Activated T-cell treated with anti-CD3 and anti-CD28 coated beads for 48 hours (primary cell): Measurements from ENCODE around the gene SELE.

Source experiments
- DNase-seq: peaks from one replicate; pipeline ENCODE4 v3.0.0-alpha.2; 2020; ENCODE audit warnings: low read depth

SELE gene, protein sequence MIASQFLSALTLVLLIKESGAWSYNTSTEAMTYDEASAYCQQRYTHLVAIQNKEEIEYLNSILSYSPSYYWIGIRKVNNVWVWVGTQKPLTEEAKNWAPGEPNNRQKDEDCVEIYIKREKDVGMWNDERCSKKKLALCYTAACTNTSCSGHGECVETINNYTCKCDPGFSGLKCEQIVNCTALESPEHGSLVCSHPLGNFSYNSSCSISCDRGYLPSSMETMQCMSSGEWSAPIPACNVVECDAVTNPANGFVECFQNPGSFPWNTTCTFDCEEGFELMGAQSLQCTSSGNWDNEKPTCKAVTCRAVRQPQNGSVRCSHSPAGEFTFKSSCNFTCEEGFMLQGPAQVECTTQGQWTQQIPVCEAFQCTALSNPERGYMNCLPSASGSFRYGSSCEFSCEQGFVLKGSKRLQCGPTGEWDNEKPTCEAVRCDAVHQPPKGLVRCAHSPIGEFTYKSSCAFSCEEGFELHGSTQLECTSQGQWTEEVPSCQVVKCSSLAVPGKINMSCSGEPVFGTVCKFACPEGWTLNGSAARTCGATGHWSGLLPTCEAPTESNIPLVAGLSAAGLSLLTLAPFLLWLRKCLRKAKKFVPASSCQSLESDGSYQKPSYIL

DNA sequence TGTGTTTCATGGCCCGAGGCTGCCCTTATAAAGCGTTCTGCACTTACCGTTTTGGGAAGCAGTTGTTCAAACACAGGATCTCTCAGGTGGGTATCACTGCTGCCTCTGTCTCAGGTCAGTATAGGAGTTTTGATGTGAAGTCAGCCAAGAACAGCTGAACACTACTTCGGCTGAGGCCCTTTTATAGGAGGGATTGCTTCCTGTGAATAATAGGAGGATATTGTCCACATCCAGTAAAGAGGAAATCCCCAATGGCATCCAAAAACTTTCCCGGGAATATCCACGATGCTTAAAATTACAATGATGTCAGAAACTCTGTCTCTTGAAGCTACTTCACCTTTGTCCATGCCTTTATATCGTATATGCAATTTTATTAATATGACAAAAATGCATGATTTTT, at the start of gene SELE:
TSS of gene SELE (minus strand) at position 156 of the 400 bp plus-strand sequence. CDS start 467 bp downstream, outside the sequence.
- no peak for DNase-seq

DNA sequence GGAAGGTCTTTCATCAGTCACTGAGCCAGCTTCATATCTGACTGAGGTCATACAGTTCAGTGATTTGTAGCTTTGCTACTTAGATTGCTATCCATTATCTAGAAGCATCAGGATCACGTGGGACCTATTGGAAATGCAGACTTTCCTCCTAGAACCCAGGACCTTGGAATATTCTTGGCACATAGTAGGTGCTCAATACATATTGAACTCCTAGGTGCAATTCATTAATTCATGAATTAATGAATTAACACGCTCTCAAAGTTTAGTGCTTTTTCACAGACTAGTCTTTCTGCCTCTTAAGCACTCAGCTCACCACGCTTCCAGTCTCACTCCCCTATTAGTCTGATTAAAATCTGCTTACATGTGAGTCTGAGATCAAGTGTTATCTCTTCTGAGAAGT, 48.7 kb upstream of the SELE start:
- no peak for DNase-seq

DNA sequence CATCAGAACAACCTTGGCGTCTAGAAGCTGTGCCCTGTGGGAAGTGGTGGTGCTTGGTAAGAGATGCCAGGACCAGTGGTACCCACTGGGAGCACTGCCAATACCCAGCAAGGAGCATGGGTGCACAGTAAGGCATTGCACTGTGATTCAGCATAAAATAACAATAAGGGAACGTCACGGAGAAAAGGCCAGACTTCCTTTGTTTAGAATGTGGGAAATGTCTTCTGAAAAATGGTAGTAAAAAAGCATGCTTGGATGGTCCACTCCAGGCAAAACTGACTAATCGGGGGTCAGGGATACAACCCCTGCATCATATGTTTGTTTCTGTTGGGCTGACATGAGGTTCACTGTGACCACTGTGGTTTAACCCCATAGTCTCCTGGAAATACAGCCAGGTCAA, 46.1 kb upstream of the SELE start:
- no peak for DNase-seq

DNA sequence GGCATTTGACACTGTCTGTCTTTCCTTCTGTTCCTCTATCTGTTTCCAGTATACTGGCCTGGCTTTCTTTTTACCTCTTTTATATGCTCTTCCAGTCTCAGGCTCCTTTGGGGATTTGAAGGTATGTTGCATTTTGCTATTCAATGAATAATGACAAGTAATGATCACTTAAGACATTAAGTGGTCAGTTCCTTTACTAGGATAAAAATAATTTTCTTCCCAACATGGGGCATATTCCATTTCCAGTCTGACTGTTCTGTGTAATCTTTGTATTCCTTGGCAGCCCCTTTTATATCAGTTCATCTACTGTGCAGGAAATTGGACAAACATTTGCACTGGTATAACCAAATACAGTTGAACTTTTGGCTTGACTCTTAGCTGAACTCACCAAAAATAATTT, 45.3 kb upstream of the SELE start:
- no peak for DNase-seq

DNA sequence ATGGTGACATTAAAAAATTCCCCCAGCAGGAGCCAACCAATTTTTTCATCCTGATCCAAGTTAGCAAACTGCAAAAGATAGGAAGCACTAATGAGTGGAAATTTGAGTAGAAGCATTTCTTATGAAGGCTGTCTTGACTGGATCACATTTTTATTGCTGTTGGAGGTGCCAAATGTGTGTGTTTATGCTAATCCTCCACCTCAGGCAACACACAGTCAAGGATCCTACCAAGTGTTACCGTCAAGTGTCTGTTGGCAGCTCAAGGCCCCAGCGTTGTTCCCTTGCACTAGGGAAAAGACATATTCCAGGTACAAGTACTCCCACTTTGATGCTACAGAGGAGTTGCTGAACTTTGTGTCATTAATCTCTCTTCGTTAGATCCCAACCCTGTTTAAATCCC, 42.6 kb upstream of the SELE start:
- DNase-seq = no peak

DNA sequence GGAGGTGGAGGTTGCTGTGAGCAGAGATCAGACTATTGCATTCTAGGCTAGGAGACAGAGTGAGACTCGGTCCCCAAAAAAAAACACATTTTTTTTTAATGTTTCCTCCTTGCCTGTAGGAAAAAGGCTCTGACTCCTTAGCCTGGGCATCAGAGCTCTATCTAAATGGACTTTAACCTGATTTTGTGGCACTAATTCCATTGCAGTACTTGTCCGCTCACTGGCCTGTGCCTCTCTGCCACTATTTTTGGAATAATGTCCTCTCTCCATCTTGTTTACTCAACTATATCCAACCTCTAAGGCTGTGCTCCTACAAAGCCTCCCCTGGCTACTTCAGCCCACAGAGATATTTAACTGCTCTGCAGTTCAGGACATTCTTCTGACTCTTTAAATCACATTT, 34.3 kb upstream of the SELE start:
- no peak for DNase-seq

DNA sequence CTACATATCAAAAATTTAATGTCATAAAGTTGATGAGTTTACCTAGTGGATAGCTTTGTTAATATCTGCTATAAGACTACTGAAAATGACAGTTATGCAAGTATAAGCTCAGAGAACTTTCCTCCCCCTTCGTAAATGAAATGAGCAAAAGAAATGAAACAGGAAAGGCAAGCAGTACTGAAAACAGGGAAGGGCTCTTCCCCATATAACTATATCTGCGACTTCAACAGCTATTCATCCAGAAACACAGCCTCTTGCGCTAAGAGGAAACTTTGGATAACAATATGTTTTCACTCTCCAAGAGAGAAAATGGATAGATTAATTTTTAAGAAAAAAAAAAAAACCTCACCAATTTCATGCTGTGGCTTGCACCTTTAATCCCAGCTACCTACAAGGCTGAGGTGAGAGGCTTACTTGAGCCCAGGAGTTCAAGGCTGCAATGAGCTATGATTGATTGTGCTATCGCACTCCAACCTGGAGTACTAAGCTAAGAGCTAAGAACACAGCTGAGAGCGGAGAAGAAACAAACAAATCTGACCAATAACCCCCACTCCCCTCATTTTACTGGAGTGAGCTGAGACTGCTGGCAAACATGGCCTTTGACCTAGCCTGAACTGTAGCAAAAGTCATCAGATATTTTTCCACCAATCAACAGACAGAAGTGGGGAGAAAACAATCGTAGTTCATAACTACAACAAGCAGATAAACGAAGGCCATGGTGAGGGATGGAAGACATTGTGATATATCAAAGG, 31.9 kb upstream of the SELE start:
- no peak for DNase-seq

DNA sequence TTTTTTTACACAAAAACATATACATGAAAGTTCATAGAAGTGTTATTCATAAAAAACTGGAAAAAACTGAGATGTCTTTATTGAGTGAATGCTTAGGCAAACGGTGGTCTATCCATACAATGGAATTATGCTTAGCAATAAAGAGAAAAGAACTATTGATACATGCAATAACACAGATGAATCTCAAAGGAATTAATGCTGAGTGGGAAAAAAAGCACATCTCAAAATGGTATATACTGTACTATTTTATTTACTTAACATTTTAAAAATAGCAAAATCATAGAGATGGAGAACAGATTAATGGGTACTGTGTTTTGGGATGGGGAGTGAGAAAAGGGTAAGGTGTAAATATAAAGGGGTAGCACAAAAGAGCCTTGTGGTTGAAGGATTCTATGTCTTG, 31.0 kb upstream of the SELE start:
- no peak for DNase-seq

DNA sequence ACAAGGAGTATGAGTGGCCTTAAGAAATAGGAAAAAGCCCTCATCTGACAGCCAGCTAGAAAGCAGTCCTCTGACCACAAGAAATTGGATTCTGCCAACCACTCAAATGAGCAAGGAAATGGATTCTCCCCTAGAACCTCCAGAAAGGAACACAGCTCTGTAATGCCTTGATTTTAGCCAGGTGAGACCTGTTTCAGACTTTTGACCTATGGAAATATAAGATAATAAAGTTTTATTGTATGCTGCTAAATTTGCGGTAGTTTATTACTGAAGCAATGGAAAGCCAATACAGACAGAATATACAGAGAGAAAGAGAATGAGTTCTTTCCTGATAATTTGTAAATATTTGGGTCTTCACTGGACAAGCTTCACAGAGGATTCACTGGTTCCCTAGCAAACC, 28.8 kb upstream of the SELE start:
- no peak for DNase-seq

DNA sequence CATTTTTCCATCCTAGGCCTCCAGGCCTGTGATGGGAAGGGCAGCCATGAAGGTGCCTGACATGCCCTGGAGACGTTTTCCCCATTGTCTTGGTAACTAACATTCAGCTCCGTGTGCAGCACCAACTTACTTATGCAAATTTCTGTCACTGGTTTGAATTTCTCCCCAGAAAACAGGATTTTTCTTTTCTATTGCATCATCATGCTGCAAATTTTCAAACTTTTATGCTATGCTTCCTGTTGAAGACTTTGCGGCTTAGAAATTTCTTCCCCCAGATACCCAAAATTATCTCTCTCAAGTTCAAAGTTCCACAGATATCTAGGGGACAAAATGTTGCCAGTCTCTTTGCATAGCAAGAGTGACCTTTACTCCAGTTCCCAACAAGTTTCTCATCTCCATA, 25.2 kb upstream of the SELE start:
- DNase-seq = no peak

DNA sequence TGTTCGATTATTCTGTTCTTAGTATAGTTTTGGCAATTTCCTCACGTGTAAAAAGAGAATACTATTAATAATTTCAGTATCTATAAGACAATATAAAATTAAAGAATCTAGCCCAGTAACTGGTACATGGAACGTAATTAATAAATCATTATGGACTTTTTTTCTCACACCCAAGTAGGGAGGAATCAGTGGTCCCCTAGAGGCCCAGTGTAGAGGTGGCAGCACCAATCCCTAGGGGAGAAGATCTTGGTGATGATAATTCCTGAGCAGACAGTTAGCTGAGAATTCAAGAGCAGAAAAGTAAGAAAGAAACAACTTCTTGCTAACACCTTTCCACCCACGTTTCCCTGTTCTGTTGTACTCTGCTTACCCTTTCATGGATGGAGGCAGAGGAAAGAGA, 19.7 kb upstream of the SELE start:
- DNase-seq = no peak

DNA sequence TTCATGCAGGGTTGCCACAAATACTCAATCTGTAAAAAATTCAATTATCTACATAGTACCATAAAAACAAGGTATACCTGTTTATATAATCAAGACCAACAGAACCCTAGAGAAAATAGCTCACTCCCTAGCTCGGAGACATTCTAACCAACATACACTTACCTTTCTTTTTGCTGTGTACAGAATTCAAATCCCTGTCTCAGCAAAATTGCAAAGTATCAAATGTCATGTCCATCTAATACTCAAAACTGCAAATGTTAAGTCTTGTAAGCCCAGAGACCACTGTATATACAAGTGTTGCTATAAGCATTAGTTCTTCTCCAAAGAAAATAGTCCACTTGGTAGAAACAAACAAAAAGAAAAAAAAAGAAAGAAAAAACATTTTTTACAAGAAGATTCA, 16.2 kb upstream of the SELE start:
- DNase-seq = no peak

DNA sequence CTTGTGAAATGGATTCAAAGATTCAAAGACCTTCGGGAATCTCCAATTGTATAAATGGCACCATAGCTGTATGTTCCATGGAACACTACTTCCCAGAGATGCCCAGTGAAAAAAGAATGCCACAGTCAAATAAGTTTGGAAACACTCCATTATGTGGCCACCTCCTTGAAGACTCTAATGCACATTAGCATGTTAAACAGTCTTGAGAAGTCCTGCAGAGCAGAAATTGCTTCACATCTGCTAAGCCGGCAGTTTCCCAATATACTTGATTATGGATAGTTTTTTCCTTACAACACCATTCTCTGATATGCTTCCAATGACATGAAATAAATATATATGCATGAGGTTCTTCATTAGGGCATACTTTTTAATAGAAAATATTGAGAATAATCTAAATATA, 12.7 kb upstream of the SELE start:
- DNase-seq = no peak

DNA sequence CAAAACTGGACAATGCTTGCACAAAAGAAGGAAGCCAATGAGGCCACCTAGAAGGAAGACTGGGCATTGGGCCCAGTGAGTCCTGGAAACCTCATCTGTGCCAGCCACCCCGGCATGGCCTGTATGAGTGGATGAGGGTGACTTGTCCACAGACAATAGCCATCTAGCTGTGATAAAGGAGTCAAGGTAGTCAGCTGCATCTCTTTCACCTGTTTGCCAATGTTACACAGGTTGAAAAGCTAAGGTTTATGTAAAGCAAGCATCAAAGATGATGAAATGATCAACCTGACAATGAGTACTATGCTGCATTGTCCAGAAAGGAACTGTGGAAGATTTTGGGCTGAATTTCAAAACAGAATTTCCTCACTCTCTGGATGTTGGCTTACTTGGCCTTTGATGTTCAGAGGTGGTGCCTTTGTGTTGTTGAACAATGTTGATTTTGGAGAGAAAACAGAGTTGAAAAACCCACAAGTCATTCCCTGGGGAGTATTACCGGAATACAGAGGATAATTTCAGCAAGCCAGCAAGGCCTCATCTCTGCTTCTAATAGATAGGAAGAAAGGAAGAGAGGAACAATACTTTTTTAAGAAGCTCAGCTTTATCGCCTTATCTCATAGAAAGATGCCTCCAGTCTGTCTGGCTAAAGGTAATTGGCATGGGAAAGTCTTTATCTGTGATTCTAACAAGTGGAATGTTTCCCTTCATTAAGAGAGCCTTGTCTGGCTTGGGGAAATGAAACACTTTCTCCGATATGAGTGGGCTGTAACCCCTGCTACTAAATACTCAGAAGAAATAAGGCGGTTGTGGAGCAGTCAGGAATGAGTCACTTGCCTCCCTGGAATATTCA, 11.4 kb upstream of the SELE start:
- DNase-seq = no peak

DNA sequence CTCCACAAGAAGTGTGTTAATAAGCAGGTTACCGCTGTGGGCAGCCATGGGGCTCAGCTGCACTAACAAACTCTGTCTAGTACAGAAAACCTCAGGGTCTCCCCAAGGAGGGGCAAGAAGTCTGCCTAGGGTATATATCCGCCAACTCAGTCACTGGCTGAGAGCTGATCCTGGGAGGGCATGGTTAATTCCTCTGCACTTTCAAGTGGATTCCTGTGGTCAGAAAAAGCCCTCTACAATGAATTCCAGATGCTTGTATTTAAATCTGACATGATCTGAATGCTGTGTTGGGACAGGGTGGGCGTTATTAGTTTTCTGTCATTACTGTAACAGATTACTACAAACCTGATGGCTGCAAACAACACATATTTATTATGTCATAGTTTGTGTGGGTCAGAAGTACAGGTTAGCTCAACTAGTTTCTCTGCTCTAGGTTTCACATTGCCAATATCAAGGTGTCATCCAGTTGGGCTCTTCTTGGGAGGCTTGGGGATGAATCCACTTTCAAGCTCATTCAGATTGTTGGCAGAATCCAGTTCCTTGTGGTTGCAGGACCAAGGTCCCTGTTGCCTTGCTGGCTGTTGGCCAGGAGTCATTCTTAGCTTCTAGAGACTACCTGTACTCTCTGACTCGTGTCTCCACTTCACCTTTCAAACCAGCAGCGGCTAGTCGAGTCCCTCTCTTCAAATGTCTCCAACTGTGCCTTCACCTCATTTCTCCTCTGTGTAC, 8.0 kb upstream of the SELE start:
- DNase-seq = no peak

DNA sequence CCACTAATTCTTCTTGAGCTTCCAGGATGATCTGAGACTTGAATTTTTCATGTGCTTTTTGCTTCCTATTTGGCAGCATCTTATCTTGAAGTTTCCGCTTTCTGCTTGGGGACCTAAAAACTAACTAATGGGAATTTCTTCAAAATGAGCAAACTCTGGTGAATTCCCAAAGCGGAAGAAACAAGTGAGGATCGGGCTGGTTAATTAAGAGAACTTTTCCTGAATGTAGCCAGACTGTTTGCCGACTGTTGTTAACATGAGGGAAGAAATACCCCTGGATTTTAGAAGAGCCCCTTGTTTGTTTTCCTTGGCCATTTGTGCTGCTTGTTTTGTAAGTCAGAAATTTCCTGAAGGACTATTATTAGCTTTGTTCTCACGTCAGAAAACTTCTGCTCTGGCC, 6.1 kb upstream of the SELE start:
- no peak for DNase-seq

DNA sequence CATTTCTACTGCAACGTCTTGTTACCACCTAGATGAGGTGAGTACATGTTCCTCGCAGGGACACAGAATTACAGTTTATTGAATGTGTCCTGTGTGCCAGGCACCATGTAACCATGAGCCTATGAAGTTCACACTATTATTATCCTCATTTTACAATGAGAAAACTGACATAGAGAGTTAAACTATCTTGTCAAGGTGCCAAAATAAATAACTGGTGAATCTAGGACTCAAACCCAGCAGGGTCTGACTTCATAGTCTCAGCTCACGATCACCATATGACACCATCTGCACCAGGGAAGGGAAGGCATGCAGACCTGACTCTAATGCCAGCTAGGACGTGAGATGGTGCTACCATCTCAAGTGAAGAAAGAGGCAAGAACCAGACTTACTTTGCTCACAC, 2.4 kb downstream of the SELE start:
- DNase-seq = no peak

DNA sequence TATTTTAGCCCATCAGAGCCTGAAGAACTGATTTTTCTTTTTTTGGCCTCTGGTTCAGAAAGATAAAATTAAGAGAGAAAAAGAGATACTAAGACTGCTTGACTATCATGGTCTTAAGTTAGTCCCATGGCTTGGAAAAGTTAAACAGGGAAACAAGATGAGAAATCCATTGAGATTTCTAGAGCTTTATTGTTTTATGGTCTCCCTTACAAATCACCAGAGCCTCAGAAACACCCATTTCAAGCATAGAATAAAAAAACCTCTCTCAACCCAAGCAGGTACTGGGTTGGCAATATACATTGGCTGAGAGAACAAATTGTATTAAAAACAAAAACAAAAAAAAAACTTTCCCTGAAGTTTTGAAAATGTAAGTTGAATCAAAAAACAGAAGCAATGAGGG, 3.9 kb downstream of the SELE start:
- DNase-seq = no peak

DNA sequence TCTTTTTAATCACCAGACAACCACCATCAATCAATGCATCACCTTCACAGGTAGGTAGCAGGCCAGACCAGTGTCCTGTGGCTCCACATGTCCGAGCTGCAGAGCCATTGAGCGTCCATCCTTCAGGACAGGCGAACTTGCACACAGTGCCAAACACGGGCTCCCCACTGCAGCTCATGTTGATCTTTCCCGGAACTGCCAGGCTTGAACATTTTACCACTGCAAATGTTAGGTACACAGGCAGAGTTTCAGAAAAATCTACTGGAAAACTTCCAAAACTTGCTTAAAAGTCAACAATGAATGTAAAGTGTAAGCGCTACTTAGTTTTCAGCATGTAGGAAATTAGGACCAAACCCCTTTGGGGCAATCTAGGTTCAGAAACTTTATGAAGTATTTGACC, 6.6 kb downstream of the SELE start:
- no peak for DNase-seq

DNA sequence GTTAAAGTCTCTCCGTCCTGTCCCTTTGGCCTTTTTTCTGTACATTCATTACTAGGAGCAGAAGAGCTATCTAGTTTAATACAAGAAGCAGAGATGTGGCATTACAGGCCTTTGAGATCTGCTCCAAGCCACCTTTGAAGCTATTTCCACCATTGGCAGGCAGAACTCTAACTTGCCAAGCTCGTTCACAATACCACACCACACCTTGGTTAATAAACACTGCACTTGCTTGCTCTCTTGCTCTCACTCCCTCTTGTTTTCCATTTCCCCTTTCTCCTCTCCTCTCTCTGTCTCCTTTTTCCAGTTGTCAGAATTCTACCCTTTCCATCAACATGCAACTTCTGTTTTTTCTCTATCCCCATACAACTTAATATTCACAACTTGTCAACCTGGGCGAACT, 7.0 kb downstream of the SELE start:
- DNase-seq = no peak

DNA sequence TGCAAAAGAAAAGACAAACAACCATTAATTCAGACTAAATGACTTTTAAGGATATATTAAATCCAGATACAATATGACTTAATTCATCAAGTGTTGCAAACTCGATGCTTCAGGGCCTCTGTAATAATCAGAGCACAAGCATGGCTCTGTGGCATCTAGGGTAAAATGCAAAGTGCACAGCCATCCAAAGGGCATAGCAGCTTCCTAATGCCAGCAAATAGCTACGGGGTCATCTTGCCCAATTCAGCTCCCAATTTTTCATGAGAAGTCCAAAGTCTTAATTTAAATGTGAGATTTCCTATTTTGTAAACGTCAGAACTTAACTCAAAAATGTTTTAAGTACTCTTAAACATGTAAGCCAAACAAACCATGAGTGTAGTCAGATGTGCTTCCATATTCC, 7.9 kb downstream of the SELE start:
- DNase-seq = no peak

DNA sequence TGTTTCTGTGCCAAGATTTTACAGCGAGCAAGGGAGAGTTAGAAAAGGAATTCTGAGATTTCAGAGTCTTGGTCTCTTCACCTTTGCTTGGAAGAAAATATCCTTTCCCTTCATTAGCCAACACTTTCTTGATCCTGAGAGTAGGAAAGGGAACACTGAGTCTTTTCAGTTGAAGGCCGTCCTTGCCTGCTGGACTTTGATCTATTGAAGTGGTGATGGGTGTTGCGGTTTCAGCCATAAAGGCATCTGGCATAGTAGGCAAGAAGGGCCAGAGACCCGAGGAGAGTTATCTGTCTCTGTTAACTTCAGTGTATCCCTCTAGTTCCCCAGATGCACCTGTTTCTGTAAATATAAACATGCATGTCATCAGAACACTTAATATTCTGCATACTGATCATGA, 9.7 kb downstream of the SELE start:
- DNase-seq = no peak
